ENCODE results near the gene BAG1.

BAG1 gene

DNA sequence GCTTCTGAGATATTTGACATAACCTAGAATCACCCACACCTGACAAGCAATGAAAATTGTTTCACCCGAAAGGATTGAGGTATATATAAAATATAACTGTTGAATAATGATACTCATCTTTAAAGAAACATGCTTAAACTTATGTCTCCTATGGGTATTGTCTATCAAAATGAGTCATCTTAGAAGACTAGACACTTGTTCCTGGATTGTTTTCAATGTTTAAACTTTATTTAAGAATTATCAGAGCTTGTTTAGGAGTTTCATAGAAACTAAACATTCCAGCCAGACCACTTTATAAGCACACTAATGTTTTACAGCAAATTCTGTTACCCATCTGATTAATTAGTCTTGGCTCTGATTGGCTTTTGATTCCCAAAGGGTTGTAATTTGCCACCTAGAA lies 45.4 kb upstream of the BAG1 start:
- Histone ChIP-seq H3F3A (ENCODE audit: insufficient read depth) (no peaks in the 10 kb centered on the region), H3K9me3 (ENCODE audit: insufficient read depth, low read length) (no peaks in the 10 kb centered on the region), H3K4me3 (ENCODE audit: insufficient read depth, low read length, poor library complexity, severe bottlenecking) (no peak overlapping the region), H3K36me3 (ENCODE audit: low read length) (peaks cover 59% of the 10 kb centered on the region), H3K27me3 (ENCODE audit: low read length) (no peaks in the 10 kb centered on the region), H3K79me2 (ENCODE audit: insufficient read depth, low read length) (no peaks in the 10 kb centered on the region), H3K4me2 (ENCODE audit: low read depth, low read length, poor library complexity, severe bottlenecking) (no peak overlapping the region), H3K9ac (ENCODE audit: low read length) (no peak overlapping the region), H3K9me2 (replicated peaks; ENCODE audit: insufficient read depth, low read length) (no peaks in the 10 kb centered on the region), H4K20me1 (ENCODE audit: low read depth, low read length) (no peaks in the 10 kb centered on the region), H2AFZ (ENCODE audit: low read depth, low read length, severe bottlenecking) (no peak overlapping the region), H3K27ac (ENCODE audit: low read depth, low read length) (no peak overlapping the region)
- TF ChIP-seq EZH2phosphoT487 (conservative IDR thresholded peaks at IDR 0.05; ENCODE audit: low read length) (no peak), CTCF (IDR thresholded peaks at IDR 0.05; ENCODE audit: insufficient read depth, low read length, poor library complexity, severe bottlenecking) (no peak)

GRCh38 chr9:33307067-33307466 lies 42.6 kb upstream of the BAG1 start:
- H4K20me1 ChIP-seq (ENCODE audit: low read depth, low read length) = 0 out of 2 replicates have a peak, but pooled peaks cover 3% of the 10 kb centered on the region
- no peaks in the 10 kb centered on the region for H3K27me3 ChIP-seq (ENCODE audit: low read length)
- H2AFZ ChIP-seq (ENCODE audit: low read depth, low read length, severe bottlenecking) = no peak overlapping the region
- TF ChIP-seq EZH2phosphoT487 (conservative IDR thresholded peaks at IDR 0.05; ENCODE audit: low read length) (no peak), CTCF (IDR thresholded peaks at IDR 0.05; ENCODE audit: insufficient read depth, low read length, poor library complexity, severe bottlenecking) (no peak)
- H3K9me3 ChIP-seq (ENCODE audit: insufficient read depth, low read length) = no peaks in the 10 kb centered on the region
- H3K79me2 ChIP-seq (ENCODE audit: insufficient read depth, low read length) = 0 out of 2 replicates have a peak, but pooled peaks cover 10% of the 10 kb centered on the region
- H3K4me3 ChIP-seq (ENCODE audit: insufficient read depth, low read length, poor library complexity, severe bottlenecking) = no peak overlapping the region
- no peaks in the 10 kb centered on the region for H3K9me2 ChIP-seq (replicated peaks; ENCODE audit: insufficient read depth, low read length)
- no peak overlapping the region for H3K27ac ChIP-seq (ENCODE audit: low read depth, low read length)
- H3K9ac ChIP-seq (ENCODE audit: low read length) = no peak overlapping the region
- peaks cover 58% of the 10 kb centered on the region for H3K36me3 ChIP-seq (ENCODE audit: low read length)
- no peak overlapping the region for H3K4me2 ChIP-seq (ENCODE audit: low read depth, low read length, poor library complexity, severe bottlenecking)
- H3F3A ChIP-seq (ENCODE audit: insufficient read depth) = no peaks in the 10 kb centered on the region

GRCh38 chr9:33306037-33306436 lies 41.5 kb upstream of the BAG1 start:
- no peak for TF ChIP-seq EZH2phosphoT487 (conservative IDR thresholded peaks at IDR 0.05; ENCODE audit: low read length)
- TF ChIP-seq CTCF (IDR thresholded peaks at IDR 0.05; ENCODE audit: insufficient read depth, low read length, poor library complexity, severe bottlenecking) = no peak
- H3K27me3 ChIP-seq (ENCODE audit: low read length) = no peaks in the 10 kb centered on the region
- no peaks in the 10 kb centered on the region for H3F3A ChIP-seq (ENCODE audit: insufficient read depth)
- H3K27ac ChIP-seq (ENCODE audit: low read depth, low read length) = no peak overlapping the region
- 0 out of 2 replicates have a peak, but pooled peaks cover 3% of the 10 kb centered on the region for H4K20me1 ChIP-seq (ENCODE audit: low read depth, low read length)
- no peak overlapping the region for H3K9ac ChIP-seq (ENCODE audit: low read length)
- H3K4me2 ChIP-seq (ENCODE audit: low read depth, low read length, poor library complexity, severe bottlenecking) = no peak overlapping the region
- H3K4me3 ChIP-seq (ENCODE audit: insufficient read depth, low read length, poor library complexity, severe bottlenecking) = no peak overlapping the region
- H3K79me2 ChIP-seq (ENCODE audit: insufficient read depth, low read length) = peaks cover 14% of the 10 kb centered on the region
- peaks cover 56% of the 10 kb centered on the region for H3K36me3 ChIP-seq (ENCODE audit: low read length)
- H3K9me2 ChIP-seq (replicated peaks; ENCODE audit: insufficient read depth, low read length) = no peaks in the 10 kb centered on the region
- no peak overlapping the region for H2AFZ ChIP-seq (ENCODE audit: low read depth, low read length, severe bottlenecking)
- no peaks in the 10 kb centered on the region for H3K9me3 ChIP-seq (ENCODE audit: insufficient read depth, low read length)

All from SU-DHL-6 (cell line).